GM20000 (cell line): ENCODE measurements around the gene COPS4.

Experiments used
- DNase-seq: peaks from one replicate; pipeline ENCODE4 v3.0.0; 2012; ENCODE audit warnings: low spot score
- TF ChIP-seq, protein P1 (sequence below): IDR thresholded peaks from 2 replicates; pipeline ENCODE4 v1.5.1; 2012; ENCODE audit warnings: mild to moderate bottlenecking, control low read depth; ENCODE audit errors: extremely low read depth, missing control alignments

The COPS4 gene

DNA sequence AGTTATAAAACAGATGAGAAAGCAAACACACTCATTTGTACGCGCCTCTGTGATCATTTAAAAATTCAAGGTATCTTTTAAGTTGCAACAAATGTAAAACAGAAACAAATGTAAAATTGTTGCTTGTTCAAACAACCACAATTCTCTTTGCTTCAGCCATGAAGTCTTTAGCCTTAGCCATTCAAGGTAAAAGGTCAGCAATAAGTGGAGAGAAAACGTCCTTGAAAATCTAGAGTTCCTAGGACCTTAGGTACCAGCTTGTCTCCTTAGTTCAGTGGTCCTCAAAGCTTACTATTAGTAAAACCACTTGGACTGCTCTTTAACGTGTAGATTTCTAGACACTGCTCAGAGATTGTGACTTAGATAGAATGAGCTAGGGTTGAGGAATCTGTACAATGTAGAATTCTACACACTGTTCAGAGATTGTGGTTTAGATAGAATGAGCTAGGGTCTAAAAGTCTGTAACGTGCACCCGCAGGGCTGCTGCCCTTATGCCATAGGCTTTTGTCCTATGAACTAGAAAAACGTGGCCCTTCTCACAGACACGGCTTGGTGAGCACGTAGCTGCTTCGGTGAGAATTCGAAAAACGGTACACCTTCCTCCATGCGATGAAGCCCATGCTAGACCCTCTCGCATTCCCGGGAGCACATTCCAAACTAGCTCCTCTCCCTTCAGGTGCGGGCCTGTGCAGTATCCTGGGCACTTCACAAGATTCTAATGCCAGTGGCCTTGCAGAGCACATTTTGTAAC is 77.9 kb downstream of the COPS4 start:
- TF ChIP-seq, protein P1, sequence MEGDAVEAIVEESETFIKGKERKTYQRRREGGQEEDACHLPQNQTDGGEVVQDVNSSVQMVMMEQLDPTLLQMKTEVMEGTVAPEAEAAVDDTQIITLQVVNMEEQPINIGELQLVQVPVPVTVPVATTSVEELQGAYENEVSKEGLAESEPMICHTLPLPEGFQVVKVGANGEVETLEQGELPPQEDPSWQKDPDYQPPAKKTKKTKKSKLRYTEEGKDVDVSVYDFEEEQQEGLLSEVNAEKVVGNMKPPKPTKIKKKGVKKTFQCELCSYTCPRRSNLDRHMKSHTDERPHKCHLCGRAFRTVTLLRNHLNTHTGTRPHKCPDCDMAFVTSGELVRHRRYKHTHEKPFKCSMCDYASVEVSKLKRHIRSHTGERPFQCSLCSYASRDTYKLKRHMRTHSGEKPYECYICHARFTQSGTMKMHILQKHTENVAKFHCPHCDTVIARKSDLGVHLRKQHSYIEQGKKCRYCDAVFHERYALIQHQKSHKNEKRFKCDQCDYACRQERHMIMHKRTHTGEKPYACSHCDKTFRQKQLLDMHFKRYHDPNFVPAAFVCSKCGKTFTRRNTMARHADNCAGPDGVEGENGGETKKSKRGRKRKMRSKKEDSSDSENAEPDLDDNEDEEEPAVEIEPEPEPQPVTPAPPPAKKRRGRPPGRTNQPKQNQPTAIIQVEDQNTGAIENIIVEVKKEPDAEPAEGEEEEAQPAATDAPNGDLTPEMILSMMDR: no peak
- no peak for DNase-seq

- no peak for DNase-seq
- TF ChIP-seq, protein P1: no peak
Measured at GRCh38 chr4:83113429-83113786, 78.4 kb downstream of the COPS4 start.

- TF ChIP-seq, protein P1: no peak
Measured at GRCh38 chr4:83114576-83114975, 79.6 kb downstream of the COPS4 start, which contains the start of gene PLAC8. TSS of gene PLAC8 (minus strand) at chr4:83114729. CDS start at chr4:83107921, 6,808 bp downstream.

GRCh38 chr4:83115000-83115399 is 80.0 kb downstream of the COPS4 start:
- no peak for DNase-seq
- TF ChIP-seq, protein P1: no peak

More at GRCh38 chr4:83114576-83114975, 79.6 kb downstream of the COPS4 start, which contains the start of gene PLAC8:
- DNase-seq: peak; percentile 48

- TF ChIP-seq, protein P1: no peak
- no peak for DNase-seq
Measured at GRCh38 chr4:83115656-83116285, 80.8 kb downstream of the COPS4 start.

- TF ChIP-seq, protein P1: no peak
- no peak for DNase-seq
Measured at GRCh38 chr4:83118869-83119268, 83.9 kb downstream of the COPS4 start.

DNA sequence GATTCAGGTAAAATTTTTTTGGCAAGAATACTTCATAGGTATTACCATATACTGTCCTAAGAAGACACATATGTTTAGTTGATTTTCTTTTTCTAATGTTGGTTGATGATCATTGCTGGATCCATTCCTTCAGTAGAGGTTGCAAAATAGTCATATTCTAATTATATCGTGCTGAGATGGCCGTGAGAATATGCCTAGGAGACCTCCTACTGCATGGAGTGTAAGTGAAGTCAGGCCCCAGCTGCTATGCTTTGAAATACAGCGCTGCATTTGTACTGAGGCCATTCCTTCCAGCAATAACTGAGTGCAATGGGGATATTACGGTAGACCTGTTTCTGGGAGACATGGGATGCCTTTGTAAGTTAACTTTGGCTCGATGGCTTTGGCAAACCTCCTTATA is 86.3 kb downstream of the COPS4 start:
- TF ChIP-seq, protein P1: no peak
- DNase-seq: no peak
